Endothelial cell of umbilical vein (primary cell): ENCODE measurements around the gene HMGN1.

Experiments used
- EZH2 ChIP-seq: IDR thresholded peaks from 2 replicates; pipeline ENCODE4 v1.6.1; 2012; ENCODE audit warnings: borderline replicate concordance, low read depth, mild to moderate bottlenecking, moderate library complexity, low read length, inconsistent platforms; ENCODE audit not compliant: severe bottlenecking
- FOS ChIP-seq: IDR thresholded peaks from 2 replicates; pipeline ENCODE4 v1.6.1; 2011; ENCODE audit warnings: mild to moderate bottlenecking, low read length, moderate library complexity, borderline replicate concordance; ENCODE audit not compliant: insufficient read depth
- MYC ChIP-seq: IDR thresholded peaks from one replicate; pipeline ENCODE4 v1.6.1; 2011; ENCODE audit warnings: mild to moderate bottlenecking, low read depth, low read length
- POLR2A ChIP-seq: IDR thresholded peaks from 2 replicates; pipeline ENCODE4 v1.6.1; 2012; ENCODE audit warnings: low read depth, mild to moderate bottlenecking, control low read depth, low read length
- POLR2AphosphoS5 ChIP-seq: IDR thresholded peaks from 2 replicates; pipeline ENCODE4 v1.6.1; 2012; ENCODE audit warnings: low read depth, mild to moderate bottlenecking, control low read depth, low read length, moderate library complexity; ENCODE audit not compliant: insufficient read depth
- TF ChIP-seq, protein P1 (sequence below), 2 donors: IDR thresholded peaks; 1 replicate in 1 of 2; 2 replicates in 1 of 2; pipeline ENCODE4 v1.5.1; 2011; ENCODE audit warnings: low read length in 2 of 2, mild to moderate bottlenecking in 2 of 2, moderate library complexity in 2 of 2, control low read depth in 1 of 2, inconsistent platforms in 1 of 2, low read depth in 1 of 2; ENCODE audit not compliant: insufficient read depth in 1 of 2; ENCODE audit errors: extremely low read depth in 1 of 2
- TF ChIP-seq, protein P2 (sequence below): IDR thresholded peaks from 2 replicates; pipeline ENCODE4 v1.6.1; 2011; ENCODE audit not compliant: insufficient read depth, insufficient read length

- TF ChIP-seq, protein P1, sequence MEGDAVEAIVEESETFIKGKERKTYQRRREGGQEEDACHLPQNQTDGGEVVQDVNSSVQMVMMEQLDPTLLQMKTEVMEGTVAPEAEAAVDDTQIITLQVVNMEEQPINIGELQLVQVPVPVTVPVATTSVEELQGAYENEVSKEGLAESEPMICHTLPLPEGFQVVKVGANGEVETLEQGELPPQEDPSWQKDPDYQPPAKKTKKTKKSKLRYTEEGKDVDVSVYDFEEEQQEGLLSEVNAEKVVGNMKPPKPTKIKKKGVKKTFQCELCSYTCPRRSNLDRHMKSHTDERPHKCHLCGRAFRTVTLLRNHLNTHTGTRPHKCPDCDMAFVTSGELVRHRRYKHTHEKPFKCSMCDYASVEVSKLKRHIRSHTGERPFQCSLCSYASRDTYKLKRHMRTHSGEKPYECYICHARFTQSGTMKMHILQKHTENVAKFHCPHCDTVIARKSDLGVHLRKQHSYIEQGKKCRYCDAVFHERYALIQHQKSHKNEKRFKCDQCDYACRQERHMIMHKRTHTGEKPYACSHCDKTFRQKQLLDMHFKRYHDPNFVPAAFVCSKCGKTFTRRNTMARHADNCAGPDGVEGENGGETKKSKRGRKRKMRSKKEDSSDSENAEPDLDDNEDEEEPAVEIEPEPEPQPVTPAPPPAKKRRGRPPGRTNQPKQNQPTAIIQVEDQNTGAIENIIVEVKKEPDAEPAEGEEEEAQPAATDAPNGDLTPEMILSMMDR (IDR thresholded peaks at IDR 0.05; ENCODE audit: extremely low read depth in 1 of 2, insufficient read depth in 1 of 2, low read depth in 1 of 2, low read length in 2 of 2) = no peak
- TF ChIP-seq POLR2A (no peak), EZH2 (no peak), POLR2AphosphoS5 (no peak), MYC (no peak), FOS (no peak)
- TF ChIP-seq, protein P2, sequence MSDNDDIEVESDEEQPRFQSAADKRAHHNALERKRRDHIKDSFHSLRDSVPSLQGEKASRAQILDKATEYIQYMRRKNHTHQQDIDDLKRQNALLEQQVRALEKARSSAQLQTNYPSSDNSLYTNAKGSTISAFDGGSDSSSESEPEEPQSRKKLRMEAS = no peak
Observed at GRCh38 chr21:39353295-39353694, 4.4 kb upstream of the HMGN1 start.
